Erythroblast (primary cell): ENCODE results near the gene ECHS1.

Experiments used
- GATA1 ChIP-seq: IDR thresholded peaks from 2 replicates; pipeline ENCODE4 v1.6.1; 2011; ENCODE audit warnings: low read depth, mild to moderate bottlenecking, control low read depth, low read length, moderate library complexity
- POLR2A ChIP-seq: IDR thresholded peaks from 2 replicates; pipeline ENCODE4 v1.6.1; 2011; ENCODE audit warnings: mild to moderate bottlenecking, low read length

GRCh38 chr10:133358162-133358924 lies 14.8 kb downstream of the ECHS1 start:
- TF ChIP-seq POLR2A (no peak), GATA1 (no peak)
